H1 (cell line): ENCODE measurements around the gene RHBDD1. TPM values are rescaled to one million over a fixed set of nuclear protein-coding genes. Genes with fewer than 3 reads are reported as not detected.

Source experiments
- CTCF ChIA-PET: fragments of 300-600 bp; sonication (Branson Sonifier 250); formaldehyde crosslinking; loops from one replicate; lab custom pipeline; 2021; ENCODE audit not compliant: partially characterized antibody; lab: Charles Lee
- POLR2A ChIA-PET: fragments of 300-600 bp; sonication (Branson Sonifier 250); formaldehyde crosslinking; loops from one replicate; lab custom pipeline; 2021; ENCODE audit warnings: inconsistent platforms; ENCODE audit not compliant: partially characterized antibody; lab: Charles Lee
- DNase-seq, 2 experiments: peaks; one replicate each; pipeline versions ENCODE4 v3.0.0 to v3.0.0-alpha.2; 2010 to 2022; ENCODE audit warnings: low spot score in 2 of 2, low read depth in 1 of 2, mixed read lengths in 1 of 2
- FAIRE-seq: peaks from 2 replicates; lab custom pipeline; 2011; peaks lifted over from hg19 to GRCh38; lab: Jason Lieb, UNC
- H2AFZ ChIP-seq: 2 replicates; pipeline ENCODE4 v1.8.1; 2012; ENCODE audit warnings: low read length, inconsistent platforms
- H2AK5ac ChIP-seq: 2 replicates; pipeline ENCODE4 v1.6.1; 2013; ENCODE audit warnings: low read depth, low read length
- H2BK120ac ChIP-seq: replicated peaks from 2 replicates; pipeline ENCODE3; 2013; ENCODE audit warnings: low read depth, low read length, inconsistent platforms
- H2BK12ac ChIP-seq: 2 replicates; pipeline ENCODE4 v1.6.1; 2013; ENCODE audit warnings: low read depth, low read length
- H2BK15ac ChIP-seq: 2 replicates; pipeline ENCODE4 v1.6.1; 2013; ENCODE audit warnings: low read length
- H2BK20ac ChIP-seq: 2 replicates; pipeline ENCODE4 v1.6.1; 2013; ENCODE audit warnings: low read length
- H2BK5ac ChIP-seq: 2 replicates; pipeline ENCODE4 v1.6.1; 2013; ENCODE audit warnings: low read depth, low read length
- H3K14ac ChIP-seq: 2 replicates; pipeline ENCODE4 v1.6.1; 2013; ENCODE audit warnings: inconsistent platforms; ENCODE audit not compliant: insufficient read length
- H3K18ac ChIP-seq: 2 replicates; pipeline ENCODE4 v1.6.1; 2013; ENCODE audit warnings: low read length; ENCODE audit errors: extremely low read depth
- H3K23ac ChIP-seq: 2 replicates; pipeline ENCODE4 v1.6.1; 2013; ENCODE audit warnings: inconsistent platforms; ENCODE audit not compliant: insufficient read length
- H3K23me2 ChIP-seq: 2 replicates; pipeline ENCODE4 v1.6.1; 2013; ENCODE audit warnings: low read depth, low read length
- H3K27ac ChIP-seq: 2 replicates; pipeline ENCODE4 v1.6.1; 2011; ENCODE audit warnings: low read depth, low read length, inconsistent platforms
- H3K27me3 ChIP-seq, 4 experiments: replicated peaks in 1 of 4; 1 replicate in 1 of 4; 2 replicates in 3 of 4; pipeline versions ENCODE4 v1.6.1 to v1.8.1; 2011 to 2013; ENCODE audit warnings: low read length in 3 of 4, mild to moderate bottlenecking in 3 of 4, inconsistent platforms in 2 of 4, mixed read lengths in 2 of 4, moderate library complexity in 1 of 4; ENCODE audit not compliant: control insufficient read depth in 3 of 4, insufficient read depth in 3 of 4; ENCODE audit errors: extremely low read depth in 1 of 4
- H3K36me3 ChIP-seq, 4 experiments: 2 replicates each; pipeline versions ENCODE4 v1.6.1 to v1.8.1; 2011 to 2013; ENCODE audit warnings: mild to moderate bottlenecking in 4 of 4, low read length in 3 of 4, moderate library complexity in 2 of 4, control low read depth in 1 of 4, inconsistent platforms in 1 of 4; ENCODE audit not compliant: insufficient read depth in 4 of 4, control insufficient read depth in 2 of 4
- H3K4ac ChIP-seq: replicated peaks from 2 replicates; pipeline ENCODE3; 2013; ENCODE audit warnings: low read length, low read depth, mixed read lengths, inconsistent platforms; ENCODE audit not compliant: insufficient read length
- H3K4me1 ChIP-seq, 4 experiments: replicated peaks in 1 of 4; 1 replicate in 1 of 4; 2 replicates in 3 of 4; pipeline versions ENCODE4 v1.6.1 to v1.8.1; 2011 to 2013; ENCODE audit warnings: low read length in 3 of 4, inconsistent platforms in 2 of 4, mixed read lengths in 1 of 4; ENCODE audit not compliant: insufficient read depth in 4 of 4, control insufficient read depth in 3 of 4
- H3K4me2 ChIP-seq, 2 experiments: 2 replicates each; pipeline versions ENCODE4 v1.6.1 to v1.8.1; 2011 to 2013; ENCODE audit warnings: low read depth in 2 of 2, low read length in 2 of 2, control low read depth in 1 of 2, inconsistent platforms in 1 of 2, mild to moderate bottlenecking in 1 of 2; ENCODE audit not compliant: insufficient read depth in 1 of 2
- H3K4me3 ChIP-seq, 4 experiments: fragments of 200-600, 300-600 bp in 1 of 4; sonication (generic), shearing (Covaris generic), sonication (Bioruptor Twin) in 1 of 4; 2 replicates each; pipeline versions ENCODE4 v1.5.1 to v1.8.1; 2011 to 2016; ENCODE audit warnings: low read length in 4 of 4, low read depth in 3 of 4, control low read depth in 2 of 4, inconsistent platforms in 2 of 4, mild to moderate bottlenecking in 2 of 4, mixed read lengths in 1 of 4, moderate library complexity in 1 of 4; ENCODE audit not compliant: insufficient read depth in 2 of 4; ENCODE audit errors: extremely low read depth in 1 of 4
- H3K56ac ChIP-seq: replicated peaks from 2 replicates; pipeline ENCODE3; 2013; ENCODE audit warnings: low read depth, mild to moderate bottlenecking, mixed read lengths, low read length, inconsistent platforms; ENCODE audit not compliant: insufficient read length
- H3K79me1 ChIP-seq: 2 replicates; pipeline ENCODE4 v1.6.1; 2013; ENCODE audit warnings: low read depth, low read length, control low read depth
- H3K79me2 ChIP-seq, 2 experiments: 2 replicates each; pipeline versions ENCODE4 v1.6.1 to v1.8.1; 2012 to 2013; ENCODE audit warnings: low read length in 2 of 2, mild to moderate bottlenecking in 2 of 2, inconsistent platforms in 1 of 2; ENCODE audit not compliant: insufficient read depth in 2 of 2, control insufficient read depth in 1 of 2
- H3K9ac ChIP-seq, 4 experiments: replicated peaks in 1 of 4; 1 replicate in 1 of 4; 2 replicates in 3 of 4; pipeline versions ENCODE4 v1.6.1 to v1.8.1; 2011 to 2013; ENCODE audit warnings: low read depth in 3 of 4, low read length in 3 of 4, control low read depth in 2 of 4, mild to moderate bottlenecking in 2 of 4, moderate library complexity in 2 of 4, inconsistent platforms in 1 of 4; ENCODE audit errors: extremely low read depth in 1 of 4
- H3K9me3 ChIP-seq, 2 experiments: 2 replicates each; pipeline versions ENCODE4 v1.6.1 to v1.8.1; 2012 to 2013; ENCODE audit warnings: mild to moderate bottlenecking in 2 of 2, moderate library complexity in 2 of 2, control low read depth in 1 of 2, inconsistent platforms in 1 of 2, low read depth in 1 of 2, low read length in 1 of 2, mixed read lengths in 1 of 2; ENCODE audit not compliant: insufficient read depth in 2 of 2
- H4K20me1 ChIP-seq, 2 experiments: replicated peaks in 1 of 2; 2 replicates each; pipeline versions ENCODE3 to v1.8.1; 2011 to 2013; ENCODE audit warnings: inconsistent platforms in 2 of 2, low read length in 2 of 2, mild to moderate bottlenecking in 1 of 2; ENCODE audit not compliant: insufficient read depth in 2 of 2, control insufficient read depth in 1 of 2
- H4K5ac ChIP-seq: 2 replicates; pipeline ENCODE4 v1.6.1; 2013; ENCODE audit warnings: low read length, low read depth, mixed read lengths, inconsistent platforms; ENCODE audit not compliant: insufficient read length
- H4K8ac ChIP-seq: 2 replicates; pipeline ENCODE4 v1.8.0; 2013; ENCODE audit warnings: mild to moderate bottlenecking, moderate library complexity, low read length, inconsistent platforms; ENCODE audit not compliant: insufficient read depth; ENCODE audit errors: extremely low read depth
- H4K91ac ChIP-seq: replicated peaks from 2 replicates; pipeline ENCODE3; 2013; ENCODE audit warnings: low read length, mixed read lengths, inconsistent platforms; ENCODE audit not compliant: insufficient read length
- ASH2L ChIP-seq: fragments of 200-600, 300-600 bp; sonication (generic); IDR thresholded peaks from one replicate; pipeline ENCODE4 v1.7.1; 2017; ENCODE audit warnings: low read length
- BRCA1 ChIP-seq: IDR thresholded peaks from 2 replicates; pipeline ENCODE4 v1.6.1; 2012; ENCODE audit warnings: low read depth, low read length, improper control_type of control experiment
- CBX5 ChIP-seq: fragments of 300-800, 300-1000 bp; sonication (generic); IDR thresholded peaks from 2 replicates; pipeline ENCODE4 v1.7.1; 2016; ENCODE audit warnings: antibody characterized with exemption, low read length, low read depth
- CEBPB ChIP-seq: IDR thresholded peaks from 2 replicates; pipeline ENCODE4 v1.6.1; 2012; ENCODE audit warnings: low read depth, low read length
- CREB1 ChIP-seq: IDR thresholded peaks from 2 replicates; pipeline ENCODE4 v1.6.1; 2012; ENCODE audit warnings: inconsistent platforms
- EZH2 ChIP-seq: fragments of 200-600 bp; sonication (generic); IDR thresholded peaks from 2 replicates; pipeline ENCODE4 v1.7.1; 2012; ENCODE audit warnings: low read depth, mild to moderate bottlenecking, moderate library complexity, low read length, inconsistent platforms; ENCODE audit not compliant: severe bottlenecking
- HDAC6 ChIP-seq: IDR thresholded peaks from one replicate; pipeline ENCODE4 v1.7.1; 2012; ENCODE audit warnings: low read depth, mild to moderate bottlenecking, inconsistent platforms, low read length, moderate library complexity
- JUND ChIP-seq: IDR thresholded peaks from 2 replicates; pipeline ENCODE4 v1.6.1; 2011; ENCODE audit warnings: mild to moderate bottlenecking, improper control_type of control experiment, low read length
- KDM1A ChIP-seq: fragments of 200-600, 300-600 bp; sonication (generic); IDR thresholded peaks from 2 replicates; pipeline ENCODE4 v1.7.1; 2016; ENCODE audit warnings: mild to moderate bottlenecking, low read length, borderline replicate concordance
- KDM5A ChIP-seq: fragments of 200-600 bp; IDR thresholded peaks from 2 replicates; pipeline ENCODE4 v1.7.1; 2012; ENCODE audit warnings: mild to moderate bottlenecking, low read length, inconsistent platforms, mixed read lengths
- POU5F1 ChIP-seq: IDR thresholded peaks from 2 replicates; pipeline ENCODE4 v1.6.1; 2011; ENCODE audit warnings: low read depth, mild to moderate bottlenecking, low read length, moderate library complexity
- RFX5 ChIP-seq: IDR thresholded peaks from 2 replicates; pipeline ENCODE4 v1.6.1; 2011; ENCODE audit warnings: low read depth, low read length, improper control_type of control experiment, borderline replicate concordance
- RXRA ChIP-seq: IDR thresholded peaks from 2 replicates; pipeline ENCODE4 v1.6.1; 2011; ENCODE audit warnings: low read depth, mild to moderate bottlenecking, low read length, moderate library complexity; ENCODE audit not compliant: insufficient read depth
- SUZ12 ChIP-seq: fragments of 200-600 bp; sonication (generic); IDR thresholded peaks from 2 replicates; pipeline ENCODE4 v1.6.1; 2012; ENCODE audit warnings: mild to moderate bottlenecking, inconsistent platforms, low read length, moderate library complexity, mixed read lengths
- polyA plus RNA-seq, 7 experiments: library from polyadenylated mRNA; depleted of rRNA in 3 of 7; stranded (reverse) in 5 of 7; unstranded in 2 of 7; fragments of >200 nt in 5 of 7; fragments of 200-250 nt in 2 of 7; gene quantifications; 1 replicate in 5 of 7; 2 replicates in 1 of 7; 4 replicates in 1 of 7; pipeline versions ENCODE4 v1.2.1 to v1.2.3, GENCODE V29; 2011 to 2013; ENCODE audit warnings: missing spikeins in 2 of 7, mixed read lengths in 2 of 7
- total RNA-seq: library from RNA; stranded (reverse); fragmentation: NEBNext Ultra II Directional; extraction: Animal tissue kit (Norgen Biotek cat#: 25700); gene quantifications from 2 replicates; pipeline ENCODE4 v1.2.1, GENCODE V29; 2021
- TF ChIP-seq, protein P1 (sequence below): IDR thresholded peaks from 2 replicates; pipeline ENCODE4 v1.6.1; 2012; ENCODE audit warnings: low read length, inconsistent platforms

The RHBDD1 gene
- total and polyA plus RNA-seq, 2 of the 8 experiments (the other 6 are each of a cell fraction or from before 2014, with no cell fraction given), result 10.5 to 23.1 TPM

DNA sequence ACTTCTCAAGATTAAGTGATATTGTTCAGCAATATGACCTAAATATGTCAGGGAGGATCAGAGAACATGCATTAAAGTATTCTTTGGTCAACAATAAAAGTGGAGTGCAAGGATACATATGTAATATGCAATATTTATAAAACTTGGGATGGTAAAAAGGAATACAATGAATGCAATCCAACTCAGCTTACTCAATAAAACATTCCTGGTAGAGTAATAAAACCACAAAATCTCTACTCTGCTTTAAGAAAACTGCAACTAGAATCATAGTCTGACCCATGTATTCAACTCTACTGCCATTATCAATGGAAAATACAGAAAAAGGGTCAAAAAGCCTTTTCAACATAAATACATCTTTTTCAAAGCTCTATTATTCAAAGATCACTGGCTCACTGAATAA is 47.8 kb upstream of the RHBDD1 start:
- H3K4me3 ChIP-seq, result no peak overlapping the region
- H3K79me1 ChIP-seq, result no peaks in the 10 kb centered on the region; the same call in 1 of the 2 replicates
- no peak overlapping the region for H2BK15ac ChIP-seq
- no peaks in the 10 kb centered on the region for H3K9me3 ChIP-seq
- POLR2A ChIA-PET, result no interaction called here
- no peak overlapping the region for H2BK5ac ChIP-seq
- H2BK20ac ChIP-seq, result no peak overlapping the region
- H4K20me1 ChIP-seq, result no peaks in the 10 kb centered on the region
- H4K91ac ChIP-seq, result no peak overlapping the region
- no peak overlapping the region for H4K8ac ChIP-seq
- H3K4me2 ChIP-seq, result no peak overlapping the region
- no peak for DNase-seq
- no peak overlapping the region for H2BK12ac ChIP-seq
- peaks cover 7% of the 10 kb centered on the region; the same call in 1 of the 2 replicates for H3K23me2 ChIP-seq
- H3K18ac ChIP-seq, result no peak overlapping the region
- peaks cover 4 to 70% of the 10 kb centered on the region in 2 experiments; a peak in 3 of 4 replicates for H3K79me2 ChIP-seq
- no peaks in the 10 kb centered on the region for H3K27me3 ChIP-seq
- no peak for FAIRE-seq
- H3K27ac ChIP-seq, result no peak overlapping the region
- H3K9ac ChIP-seq, result no peak overlapping the region
- H3K14ac ChIP-seq, result no peak overlapping the region
- no peak overlapping the region for H3K4ac ChIP-seq
- H3K23ac ChIP-seq, result no peak overlapping the region
- no peak overlapping the region for H2AFZ ChIP-seq
- no peaks in the 10 kb centered on the region for H3K36me3 ChIP-seq
- no peak overlapping the region for H3K56ac ChIP-seq
- CTCF ChIA-PET, result interaction anchor here (1.9 kb wide), 1 partner anchor 14 kb away, joined by 11 read pairs; no protein-coding TSS in a partner anchor
- H2AK5ac ChIP-seq, result no peak overlapping the region
- H2BK120ac ChIP-seq, result no peak overlapping the region
- H3K4me1 ChIP-seq, result peaks cover 9 to 11% (median 10%) of the 10 kb centered on the region in 4 experiments; a peak in 6 of 7 replicates
- no peak overlapping the region for H4K5ac ChIP-seq
- TF ChIP-seq SUZ12 (no peak), BRCA1 (no peak), ASH2L (no peak), CREB1 (no peak), POU5F1 (no peak), JUND (no peak), RXRA (no peak), EZH2 (no peak), CBX5 (no peak), HDAC6 (no peak), RFX5 (no peak), KDM5A (no peak), CEBPB (no peak), KDM1A (no peak)
- TF ChIP-seq, protein P1, sequence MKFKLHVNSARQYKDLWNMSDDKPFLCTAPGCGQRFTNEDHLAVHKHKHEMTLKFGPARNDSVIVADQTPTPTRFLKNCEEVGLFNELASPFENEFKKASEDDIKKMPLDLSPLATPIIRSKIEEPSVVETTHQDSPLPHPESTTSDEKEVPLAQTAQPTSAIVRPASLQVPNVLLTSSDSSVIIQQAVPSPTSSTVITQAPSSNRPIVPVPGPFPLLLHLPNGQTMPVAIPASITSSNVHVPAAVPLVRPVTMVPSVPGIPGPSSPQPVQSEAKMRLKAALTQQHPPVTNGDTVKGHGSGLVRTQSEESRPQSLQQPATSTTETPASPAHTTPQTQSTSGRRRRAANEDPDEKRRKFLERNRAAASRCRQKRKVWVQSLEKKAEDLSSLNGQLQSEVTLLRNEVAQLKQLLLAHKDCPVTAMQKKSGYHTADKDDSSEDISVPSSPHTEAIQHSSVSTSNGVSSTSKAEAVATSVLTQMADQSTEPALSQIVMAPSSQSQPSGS, result no peak
